ENCODE measurements around the gene TSC1. TPM values are rescaled to one million over a fixed set of nuclear protein-coding genes. Genes with fewer than 3 reads are reported as not detected.

The TSC1 gene
- polyA plus RNA-seq, 1 donor, result 36.1 TPM

DNA sequence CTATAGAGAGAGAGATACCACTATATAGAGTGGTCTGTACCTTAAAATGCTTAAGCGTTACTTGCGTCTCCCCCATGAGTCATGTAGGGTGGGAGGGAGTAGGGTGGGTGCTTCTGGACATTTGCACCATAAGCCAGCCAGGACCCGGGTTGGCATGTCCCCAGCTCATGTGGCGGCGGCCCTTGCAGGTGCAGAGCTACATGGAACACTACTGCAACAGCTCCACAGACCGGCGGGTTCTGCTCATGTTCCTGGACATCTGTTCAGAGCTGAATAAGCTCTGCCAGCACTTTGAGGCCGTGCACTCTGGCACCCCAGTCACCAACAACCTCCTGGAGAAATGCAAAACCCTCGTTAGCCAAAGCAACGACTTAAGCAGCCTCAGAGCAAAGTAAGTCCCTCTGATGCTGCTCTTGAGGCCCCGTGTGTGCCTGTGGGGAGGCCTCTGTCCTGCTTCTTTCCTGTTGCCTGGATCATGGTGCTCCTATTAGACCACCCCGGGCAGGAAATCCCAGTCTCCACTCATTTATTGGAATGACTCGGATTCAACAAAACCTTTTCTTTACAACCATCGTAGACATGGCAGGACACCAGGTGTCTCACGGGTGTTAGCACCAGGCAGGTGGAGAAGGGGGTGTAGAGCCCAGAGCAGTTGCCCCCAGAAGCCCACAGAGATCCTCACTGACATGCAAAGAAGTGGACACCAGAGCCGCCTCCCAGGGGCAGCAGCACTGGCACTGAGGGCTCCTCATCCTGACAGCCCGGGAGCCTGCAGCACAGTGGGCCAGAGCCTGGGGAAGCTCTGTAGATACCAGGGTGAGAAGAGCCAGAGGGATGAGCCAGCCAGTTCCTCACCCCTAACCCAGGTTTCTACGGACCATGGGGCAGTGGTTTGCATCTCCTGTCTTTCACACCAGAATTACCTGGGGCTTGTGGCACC lies 57.0 kb downstream of the TSC1 start:
- DNase-seq, result no peak

- DNase-seq, result no peak
Measured at GRCh38 chr9:132886334-132886725, 58.1 kb downstream of the TSC1 start.

DNA sequence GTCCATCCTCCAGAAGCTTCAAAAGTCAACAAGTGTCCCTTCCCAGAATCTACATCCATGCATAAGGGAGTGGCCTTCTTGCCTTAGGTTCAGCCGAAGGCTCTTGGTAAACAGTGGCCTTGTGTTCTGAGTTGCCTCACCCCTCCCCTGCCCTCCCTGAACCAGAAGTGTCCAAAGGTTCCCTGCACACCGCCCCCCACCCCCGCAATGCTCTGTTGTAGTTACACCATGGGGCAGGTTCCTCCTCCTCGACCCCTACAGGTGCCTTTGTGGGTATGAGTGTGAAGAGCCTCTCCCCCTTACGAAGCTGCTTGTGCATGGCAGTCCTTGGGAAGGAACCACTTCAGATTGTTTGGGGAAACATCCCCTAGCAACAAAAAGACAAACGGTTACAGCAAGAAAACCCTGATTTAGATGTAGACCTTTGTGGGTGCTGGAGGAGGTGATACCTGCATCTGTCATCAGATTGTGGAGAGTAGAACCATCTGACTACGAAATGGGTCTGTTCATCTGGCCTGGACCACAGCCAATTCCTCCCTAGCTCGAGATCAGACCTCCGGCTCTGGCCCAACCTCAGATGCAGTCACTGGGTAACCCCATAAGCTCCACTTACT lies 58.6 kb downstream of the TSC1 start:
- no peak for DNase-seq

GRCh38 chr9:132883349-132884294 lies 60.8 kb downstream of the TSC1 start:
- no peak for DNase-seq

DNA sequence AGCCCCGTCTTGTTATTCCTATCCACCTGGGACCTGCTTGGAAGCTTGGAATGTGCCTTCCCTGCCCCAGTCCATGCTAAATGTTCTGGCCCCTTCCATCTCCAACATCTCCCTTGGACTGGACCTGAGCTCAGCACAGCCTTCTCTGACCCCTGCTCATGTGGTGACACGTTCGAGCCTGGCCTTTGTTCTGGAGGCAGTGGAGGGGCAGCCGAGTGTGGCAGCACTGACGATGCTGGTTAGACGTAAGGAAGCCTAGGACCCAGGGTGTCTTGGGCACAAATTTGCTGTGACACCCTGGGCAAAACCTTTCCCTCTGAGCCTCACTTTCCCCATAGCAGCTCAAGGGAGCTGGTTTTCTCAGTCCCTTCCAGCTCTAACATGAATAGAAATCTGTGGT lies 61.8 kb downstream of the TSC1 start:
- DNase-seq, result no peak

DNA sequence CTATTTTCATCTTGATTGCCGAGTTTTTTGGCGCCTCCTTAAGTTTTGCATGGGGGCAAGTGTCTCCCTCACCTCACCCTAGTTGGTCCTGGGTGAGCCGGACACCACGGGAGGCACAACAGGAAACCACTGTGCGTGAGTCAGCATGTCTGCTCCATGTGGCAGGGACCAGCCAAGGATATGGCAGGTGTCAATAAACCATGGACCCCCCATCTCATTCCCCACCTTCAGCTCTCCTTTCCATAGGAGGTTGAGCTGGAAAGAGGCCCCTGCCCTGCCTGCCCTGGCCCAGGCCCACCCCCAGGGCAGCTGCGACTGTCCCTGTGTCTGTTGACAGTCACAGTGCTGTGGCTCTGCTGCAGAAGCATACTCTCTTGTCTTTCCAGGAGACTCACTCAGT lies 62.6 kb downstream of the TSC1 start:
- DNase-seq, result no peak

DNA sequence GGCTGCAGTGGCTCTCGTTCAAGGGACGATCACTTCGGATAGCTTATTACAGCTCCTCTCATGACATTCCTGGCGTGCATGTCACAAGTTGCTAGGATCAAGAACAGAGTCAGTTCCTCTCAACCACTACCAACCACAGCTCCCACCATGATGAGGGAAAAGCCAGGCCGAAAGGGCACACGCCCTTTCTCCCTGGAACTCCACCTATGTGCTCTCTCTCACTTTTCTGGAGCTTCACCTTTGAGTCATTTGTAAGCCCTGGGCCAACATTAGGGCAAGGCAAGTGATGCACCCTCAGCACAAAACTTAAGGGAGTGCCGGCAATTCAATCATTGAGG lies 64.1 kb downstream of the TSC1 start:
- no peak for DNase-seq

GRCh38 chr9:132879457-132880323 lies 64.7 kb downstream of the TSC1 start:
- DNase-seq, result no peak

DNA sequence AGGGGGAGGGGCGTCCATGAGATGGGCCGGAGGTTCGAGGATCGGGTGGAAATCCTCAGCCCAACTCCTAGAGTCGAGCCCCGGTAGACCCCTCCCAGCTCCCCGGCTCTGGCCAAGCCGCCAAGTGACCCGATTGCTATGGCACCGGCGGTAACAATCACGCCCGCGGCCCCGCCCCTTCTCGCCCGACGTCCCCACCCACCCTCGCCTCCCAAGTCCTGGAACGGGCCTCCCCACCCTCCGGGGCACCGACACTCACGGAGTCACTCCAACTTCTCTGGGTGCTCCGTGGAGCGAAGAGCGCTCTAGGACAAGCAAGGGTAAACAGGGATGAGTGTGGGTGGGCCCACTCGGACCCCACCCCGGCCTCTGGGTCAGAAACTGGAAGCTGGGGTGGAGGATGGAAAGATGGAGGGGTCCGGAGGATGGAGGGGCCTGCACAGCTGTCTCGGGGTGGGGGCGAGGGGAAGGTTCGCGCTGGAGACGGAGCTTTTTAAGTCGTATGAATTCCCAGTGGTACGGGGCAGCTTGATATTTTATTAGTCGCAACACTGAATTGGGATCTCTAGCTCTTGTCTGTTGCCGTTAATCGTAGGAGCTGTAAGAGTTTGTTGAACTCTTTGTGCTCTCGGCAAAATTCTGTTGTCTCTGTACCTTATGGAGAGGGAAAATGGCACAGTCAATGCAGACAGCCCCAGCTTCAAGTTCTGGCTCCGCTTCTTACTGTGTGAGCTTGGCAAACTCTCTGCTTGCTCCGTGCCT lies 65.5 kb downstream of the TSC1 start, which contains the start of gene SPACA9:
Gene SPACA9 (plus strand): TSS at position 204 of the 762 bp plus-strand sequence. CDS start 5,050 bp downstream, outside the sequence.
- DNase-seq, result peak; percentile 58

GRCh38 chr9:132877824-132878694 lies 66.4 kb downstream of the TSC1 start, which contains the start of gene AK8:
Gene AK8, minus strand, starts transcription at chr9:132878284. Its CDS starts 29 bp downstream, at chr9:132878255.
- peak; percentile 88 for DNase-seq

DNA sequence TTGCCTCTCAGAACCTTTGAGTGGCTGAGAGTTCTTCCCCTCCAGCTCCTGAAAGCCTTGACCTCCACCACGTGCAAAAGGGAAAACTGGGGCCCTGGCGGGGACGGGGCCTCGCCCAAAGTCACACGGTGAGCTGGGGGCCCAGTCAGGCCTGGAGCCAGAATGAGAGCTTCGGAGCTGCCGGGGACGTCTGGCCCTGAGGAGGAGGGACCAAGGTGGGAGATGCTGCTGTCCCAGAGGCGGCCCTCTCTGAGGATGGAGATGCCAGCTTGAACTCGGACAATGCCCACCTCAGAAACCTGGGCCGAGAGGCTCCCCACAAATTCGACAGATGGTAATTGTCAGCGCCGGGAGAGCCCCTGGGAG lies 67.0 kb downstream of the TSC1 start:
- no peak for DNase-seq

DNA sequence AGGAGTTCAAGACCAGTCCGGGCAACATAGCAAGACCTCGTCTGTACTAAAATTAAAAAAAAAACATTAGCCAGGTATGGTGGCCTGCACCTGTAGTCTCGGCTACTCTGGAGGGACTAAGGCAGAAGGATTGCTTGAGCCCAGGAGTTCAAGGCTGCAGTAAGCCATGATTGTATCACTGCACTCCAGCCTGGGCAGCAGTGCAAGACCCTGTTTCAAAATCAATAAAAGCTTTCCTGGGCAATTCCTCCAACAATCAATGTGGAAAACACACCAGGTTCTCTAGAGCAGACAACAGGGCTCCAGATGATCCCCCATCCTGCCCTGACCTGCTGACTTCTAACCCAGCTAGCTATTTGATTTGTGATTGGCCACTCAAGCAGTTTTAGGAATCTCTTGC lies 67.6 kb downstream of the TSC1 start:
- DNase-seq, result no peak

- DNase-seq, result no peak
Measured at GRCh38 chr9:132875159-132875558, 69.3 kb downstream of the TSC1 start.

DNA sequence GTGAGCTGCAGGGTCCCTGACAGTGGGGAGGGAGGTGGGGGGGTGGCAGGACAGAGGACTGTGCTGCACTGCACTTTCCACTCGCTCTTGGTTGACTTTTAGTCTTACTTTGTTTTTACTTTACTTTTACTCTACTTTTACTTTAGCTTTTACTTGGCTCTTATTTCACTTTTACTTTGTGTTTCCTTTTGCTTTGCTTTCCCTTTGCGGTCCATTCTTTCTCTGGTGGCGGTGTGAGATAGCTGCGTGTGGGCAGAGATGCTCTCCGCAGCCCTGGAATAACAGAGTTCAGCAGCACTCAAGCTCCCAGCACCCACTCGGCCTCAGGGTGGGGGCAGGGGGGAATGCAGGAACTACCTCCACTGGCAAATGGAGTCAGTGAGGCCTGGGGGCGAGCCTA lies 71.0 kb downstream of the TSC1 start:
- DNase-seq, result no peak

DNA sequence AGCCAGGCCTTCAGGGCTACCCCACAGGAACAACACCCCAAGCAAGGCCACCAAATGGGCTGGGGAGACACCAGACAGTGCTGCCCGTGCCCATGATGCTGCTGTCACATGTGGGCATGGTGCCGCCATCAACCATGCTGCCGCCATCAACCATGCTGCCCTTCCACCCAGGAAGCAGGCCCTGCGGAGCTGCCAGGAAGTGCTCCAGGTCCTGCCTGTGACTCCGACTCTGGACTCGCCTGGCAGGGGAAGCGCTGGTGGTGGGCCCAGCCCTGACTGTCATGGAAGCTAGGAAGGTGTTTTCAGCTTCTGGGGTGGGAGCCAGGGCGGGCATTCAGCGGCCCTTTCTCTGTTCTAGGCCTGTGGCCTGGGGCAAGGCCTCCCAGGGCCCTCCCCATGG lies 75.2 kb downstream of the TSC1 start:
- no peak for DNase-seq

GRCh38 chr9:132866898-132867297 lies 77.5 kb downstream of the TSC1 start:
- no peak for DNase-seq

DNA sequence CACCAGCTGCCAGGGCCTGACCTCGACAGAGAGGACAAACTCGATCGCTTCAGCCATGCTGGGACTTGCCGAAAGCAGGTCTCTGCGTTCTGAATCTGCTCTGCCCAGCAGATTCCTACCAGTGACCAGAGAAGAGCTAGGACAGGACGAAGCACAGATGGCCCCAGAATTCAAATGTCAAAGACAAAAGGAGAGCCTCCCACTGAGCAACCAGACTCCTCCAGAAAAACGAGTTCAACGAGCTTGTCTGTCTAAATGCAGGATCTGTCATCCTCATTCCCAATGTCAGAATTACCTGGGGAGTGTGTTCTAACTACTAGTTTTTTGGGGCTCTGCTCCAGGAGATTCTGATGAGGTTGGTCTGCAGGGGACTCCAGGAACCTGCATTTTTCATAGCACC lies 79.7 kb downstream of the TSC1 start:
- DNase-seq, result no peak

GRCh38 chr9:132864277-132864676 lies 80.1 kb downstream of the TSC1 start:
- DNase-seq, result no peak

- DNase-seq, result no peak
Measured at GRCh38 chr9:132863096-132863495, 81.3 kb downstream of the TSC1 start.

DNA sequence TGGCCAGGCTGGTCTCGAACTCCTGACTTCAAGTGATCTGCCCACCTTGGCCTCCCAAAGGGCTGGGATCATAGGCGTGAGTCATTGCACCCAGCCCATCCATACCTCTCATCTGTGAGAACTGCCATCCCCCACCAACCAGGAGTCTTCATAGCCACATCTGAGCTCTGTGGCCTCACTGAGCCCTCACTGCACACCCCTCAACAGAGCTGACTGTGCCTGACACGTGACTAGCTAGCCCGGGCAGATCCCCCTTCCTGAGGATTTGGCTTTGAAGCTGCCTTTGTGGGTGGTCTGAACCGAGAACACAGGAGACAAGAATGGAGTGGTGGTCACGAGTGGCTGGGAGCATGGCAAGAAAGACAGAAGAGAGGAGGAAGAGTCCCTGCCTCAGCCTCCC lies 81.9 kb downstream of the TSC1 start:
- DNase-seq, result no peak

Measured in hindlimb muscle (tissue), 1 donor.